ENCODE results near the gene SPTBN2. TPM values are rescaled to one million over a fixed set of nuclear protein-coding genes. Genes with fewer than 3 reads are reported as not detected.

The SPTBN2 gene
- total RNA-seq, 1 donor, result under 0.01 TPM

DNA sequence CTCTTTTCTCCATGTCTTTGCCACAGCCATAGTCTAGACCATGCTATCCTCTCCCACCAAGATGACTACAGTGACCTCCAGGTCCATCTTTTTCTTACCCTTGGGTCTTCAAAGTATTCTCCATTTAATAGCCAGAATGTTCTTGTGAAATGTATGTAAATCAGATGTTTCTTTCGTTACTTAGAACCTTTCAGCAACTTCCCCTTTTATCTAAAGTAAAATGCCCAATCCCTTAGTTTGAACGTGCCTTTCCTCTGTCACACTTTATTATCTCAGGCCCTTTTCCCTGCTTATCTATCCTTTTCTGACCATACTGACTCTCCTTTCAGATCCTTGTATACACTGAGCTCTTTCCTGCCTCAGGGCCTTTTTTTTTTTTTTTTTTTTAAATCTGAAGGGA lies 69.3 kb downstream of the SPTBN2 start:
- no peak overlapping the region for H3K4me3 ChIP-seq (ENCODE audit: low read depth, low read length)
- TF ChIP-seq, protein P1, sequence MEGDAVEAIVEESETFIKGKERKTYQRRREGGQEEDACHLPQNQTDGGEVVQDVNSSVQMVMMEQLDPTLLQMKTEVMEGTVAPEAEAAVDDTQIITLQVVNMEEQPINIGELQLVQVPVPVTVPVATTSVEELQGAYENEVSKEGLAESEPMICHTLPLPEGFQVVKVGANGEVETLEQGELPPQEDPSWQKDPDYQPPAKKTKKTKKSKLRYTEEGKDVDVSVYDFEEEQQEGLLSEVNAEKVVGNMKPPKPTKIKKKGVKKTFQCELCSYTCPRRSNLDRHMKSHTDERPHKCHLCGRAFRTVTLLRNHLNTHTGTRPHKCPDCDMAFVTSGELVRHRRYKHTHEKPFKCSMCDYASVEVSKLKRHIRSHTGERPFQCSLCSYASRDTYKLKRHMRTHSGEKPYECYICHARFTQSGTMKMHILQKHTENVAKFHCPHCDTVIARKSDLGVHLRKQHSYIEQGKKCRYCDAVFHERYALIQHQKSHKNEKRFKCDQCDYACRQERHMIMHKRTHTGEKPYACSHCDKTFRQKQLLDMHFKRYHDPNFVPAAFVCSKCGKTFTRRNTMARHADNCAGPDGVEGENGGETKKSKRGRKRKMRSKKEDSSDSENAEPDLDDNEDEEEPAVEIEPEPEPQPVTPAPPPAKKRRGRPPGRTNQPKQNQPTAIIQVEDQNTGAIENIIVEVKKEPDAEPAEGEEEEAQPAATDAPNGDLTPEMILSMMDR (IDR thresholded peaks at IDR 0.05; ENCODE audit: insufficient read depth, low read depth, low read length), result no peak
- DNase-seq (ENCODE audit: low read depth), result no peak

DNA sequence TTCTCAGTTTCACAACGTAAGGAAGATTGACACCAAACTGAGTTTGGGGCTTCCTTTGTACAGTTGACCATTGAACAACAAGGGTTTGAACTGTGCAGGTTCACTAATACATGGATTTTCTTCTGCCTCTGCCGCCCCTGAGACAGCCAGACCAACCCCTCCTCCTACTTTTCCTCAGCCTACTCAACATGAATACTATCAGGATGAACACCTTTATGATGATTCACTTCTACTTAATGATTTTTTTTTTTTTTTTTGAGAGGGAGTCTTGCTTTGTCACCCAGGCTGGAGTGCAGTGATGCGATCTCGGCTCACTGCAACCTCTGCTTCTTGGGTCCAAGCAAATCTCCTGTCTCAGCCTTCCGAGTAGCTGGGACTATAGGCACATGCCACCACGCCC lies 75.9 kb downstream of the SPTBN2 start:
- DNase-seq (ENCODE audit: low read depth), result no peak

DNA sequence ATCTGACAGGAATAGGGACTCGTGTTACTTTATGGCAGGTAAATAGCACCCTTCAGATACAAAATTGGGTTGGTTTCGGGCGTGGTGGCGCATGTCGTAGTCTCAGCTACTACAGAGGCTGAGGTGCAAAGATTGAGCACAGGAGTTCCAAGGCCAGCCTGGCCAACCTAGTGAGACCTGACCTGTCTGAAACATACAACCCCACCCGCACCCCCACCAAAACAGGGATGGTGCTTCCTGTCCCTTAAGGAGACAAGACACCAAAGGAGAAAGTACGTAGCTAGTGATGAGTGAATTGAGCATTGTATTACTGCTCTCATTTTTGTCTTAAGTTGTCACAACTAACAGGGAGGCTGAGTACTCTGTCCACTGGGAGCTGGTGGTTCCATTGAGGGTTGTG lies 76.4 kb downstream of the SPTBN2 start:
- no peak overlapping the region for H3K4me3 ChIP-seq (ENCODE audit: low read depth, low read length)
- TF ChIP-seq, protein P1 (IDR thresholded peaks at IDR 0.05; ENCODE audit: insufficient read depth, low read depth, low read length), result no peak
- DNase-seq (ENCODE audit: low read depth), result no peak

More for the DNA sequence above, 75.9 kb downstream of the SPTBN2 start:
- TF ChIP-seq, protein P1 (IDR thresholded peaks at IDR 0.05; ENCODE audit: insufficient read depth, low read depth, low read length), result no peak
- H3K4me3 ChIP-seq (ENCODE audit: low read depth, low read length), result no peak overlapping the region

DNA sequence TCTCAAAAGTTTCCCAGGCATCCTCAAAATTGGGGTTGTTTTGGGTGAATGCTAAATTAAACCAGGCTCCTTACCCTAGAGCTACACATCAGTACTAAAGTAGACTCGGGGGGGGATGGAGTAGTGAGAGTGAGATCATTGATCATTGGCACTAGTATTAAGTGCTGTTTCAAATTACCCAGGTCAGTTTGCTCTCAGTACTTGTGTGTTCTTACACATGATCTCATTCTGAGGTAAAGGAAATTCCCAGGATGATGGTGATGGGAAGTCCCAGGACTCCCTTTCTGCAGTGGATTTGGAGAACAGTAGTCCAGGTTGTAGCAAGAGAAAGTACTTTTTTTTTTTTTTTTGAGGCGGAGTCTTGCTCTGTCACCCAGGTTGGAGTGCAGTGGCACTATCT lies 78.0 kb downstream of the SPTBN2 start:
- TF ChIP-seq, protein P1 (IDR thresholded peaks at IDR 0.05; ENCODE audit: insufficient read depth, low read depth, low read length), result no peak
- no peak overlapping the region for H3K4me3 ChIP-seq (ENCODE audit: low read depth, low read length)
- no peak for DNase-seq (ENCODE audit: low read depth)

- TF ChIP-seq, protein P1 (IDR thresholded peaks at IDR 0.05; ENCODE audit: insufficient read depth, low read depth, low read length), result no peak
- DNase-seq (ENCODE audit: low read depth), result no peak
- no peak overlapping the region for H3K4me3 ChIP-seq (ENCODE audit: low read depth, low read length)
Measured at GRCh38 chr11:66649903-66650302, 79.1 kb downstream of the SPTBN2 start.

- no peak overlapping the region for H3K4me3 ChIP-seq (ENCODE audit: low read depth, low read length)
- TF ChIP-seq, protein P1 (IDR thresholded peaks at IDR 0.05; ENCODE audit: insufficient read depth, low read depth, low read length), result no peak
- no peak for DNase-seq (ENCODE audit: low read depth)
Measured at GRCh38 chr11:66646828-66647227, 82.2 kb downstream of the SPTBN2 start.

- TF ChIP-seq, protein P1 (IDR thresholded peaks at IDR 0.05; ENCODE audit: insufficient read depth, low read depth, low read length), result no peak
- H3K4me3 ChIP-seq (ENCODE audit: low read depth, low read length), result no peak overlapping the region
- no peak for DNase-seq (ENCODE audit: low read depth)
Measured at GRCh38 chr11:66643745-66644437, 85.1 kb downstream of the SPTBN2 start.
